B cell (primary cell): ENCODE data around the gene CPXM1. TPM values are rescaled to one million over a fixed set of nuclear protein-coding genes. Genes with fewer than 3 reads are reported as not detected.
A peak's percentile ranks its signal among the peaks of the same experiment; 100 is the strongest.

Experiments used
- ATAC-seq: fragments of 200-7000 bp; cut with Tn5 transposase; one replicate; pipeline ENCODE4 v1.10.0; 2021; ENCODE audit warnings: low read depth, mild to moderate bottlenecking, moderate number of reproducible peaks, moderate library complexity
- CTCF ChIA-PET: fragments of 350-600 bp; sonication (Branson Sonifier 250); formaldehyde crosslinking; loops from one replicate; lab custom pipeline; 2021; ENCODE audit warnings: antibody characterized with exemption, inconsistent platforms; lab: Charles Lee
- POLR2A ChIA-PET: fragments of 350-600 bp; sonication (Branson Sonifier 250); formaldehyde crosslinking; loops from one replicate; lab custom pipeline; 2021; ENCODE audit warnings: antibody characterized with exemption; lab: Charles Lee
- DNase-seq: peaks from one replicate; pipeline ENCODE4 v3.0.0; 2013
- H2AFZ ChIP-seq: 2 replicates; pipeline ENCODE4 v1.6.1; 2012; ENCODE audit warnings: mild to moderate bottlenecking, low read depth, low read length; ENCODE audit not compliant: insufficient read depth, poor library complexity, severe bottlenecking
- H3K27ac ChIP-seq, 2 donors: 1 replicate in 1 of 2; 2 replicates in 1 of 2; pipeline ENCODE4 v1.5.1; 2012 to 2013; ENCODE audit warnings: low read length in 2 of 2, mild to moderate bottlenecking in 2 of 2, moderate library complexity in 1 of 2
- H3K27me3 ChIP-seq, 4 experiments: fragments of 200-600 bp in 1 of 4; sonication (generic) in 1 of 4; replicated peaks in 1 of 4; 1 replicate in 2 of 4; 2 replicates in 2 of 4; pipeline versions ENCODE4 v1.6.1 to v1.7.0; 2013 to 2016; ENCODE audit warnings: low read length in 3 of 4, mild to moderate bottlenecking in 2 of 4, mixed read lengths in 1 of 4, moderate library complexity in 1 of 4; ENCODE audit not compliant: insufficient read depth in 4 of 4, control insufficient read depth in 3 of 4; ENCODE audit errors: control extremely low read depth in 1 of 4
- H3K36me3 ChIP-seq, 2 experiments: replicated peaks in 1 of 2; 1 replicate in 1 of 2; 2 replicates in 1 of 2; pipeline versions ENCODE4 v1.6.1 to v1.7.1; 2013; ENCODE audit warnings: low read length in 1 of 2; ENCODE audit not compliant: insufficient read depth in 2 of 2, control insufficient read depth in 1 of 2; ENCODE audit errors: control extremely low read depth in 1 of 2, extremely low read depth in 1 of 2
- H3K4me1 ChIP-seq, 2 donors: fragments of 200-600 bp in 1 of 2; sonication (generic) in 1 of 2; 1 replicate in 1 of 2; 2 replicates in 1 of 2; pipeline versions ENCODE4 v1.5.1 to v1.6.1; 2013 to 2017; ENCODE audit warnings: low read length in 2 of 2; ENCODE audit not compliant: control insufficient read depth in 2 of 2, insufficient read depth in 2 of 2
- H3K4me2 ChIP-seq: replicated peaks from 2 replicates; pipeline ENCODE3; 2012; ENCODE audit warnings: mild to moderate bottlenecking, low read depth, low read length; ENCODE audit not compliant: poor library complexity, severe bottlenecking
- H3K4me3 ChIP-seq, 5 experiments: fragments of 200-600 bp in 1 of 5; sonication (generic) in 1 of 5; 1 replicate in 3 of 5; 2 replicates in 2 of 5; pipeline versions ENCODE4 v1.5.1 to v1.7.0; 2011 to 2016; ENCODE audit warnings: low read length in 4 of 5, mild to moderate bottlenecking in 4 of 5, low read depth in 2 of 5, control low read depth in 1 of 5, moderate library complexity in 1 of 5; ENCODE audit not compliant: insufficient read depth in 1 of 5; ENCODE audit errors: control extremely low read depth in 1 of 5, extremely low read depth in 1 of 5
- H3K79me2 ChIP-seq: fragments of 200-600 bp; sonication (generic); one replicate; pipeline ENCODE4 v1.6.0; 2016; ENCODE audit warnings: low read length; ENCODE audit not compliant: control insufficient read depth, insufficient read depth
- H3K9ac ChIP-seq: fragments of 200-600 bp; sonication (generic); 2 replicates; pipeline ENCODE4 v1.6.1; 2017; ENCODE audit warnings: mild to moderate bottlenecking, low read length, moderate library complexity
- H3K9me3 ChIP-seq, 3 donors: one replicate each; pipeline versions ENCODE4 v1.6.1 to v1.7.1; 2013; ENCODE audit warnings: low read length in 2 of 3; ENCODE audit not compliant: control insufficient read depth in 2 of 3, insufficient read depth in 1 of 3; ENCODE audit errors: control extremely low read depth in 1 of 3
- H4K20me1 ChIP-seq: 2 replicates; pipeline ENCODE4 v1.6.0; 2012; ENCODE audit warnings: mild to moderate bottlenecking, low read length; ENCODE audit not compliant: insufficient read depth, control insufficient read depth, poor library complexity, severe bottlenecking
- H3K27ac Mint-ChIP-seq: one replicate; pipeline ENCODE4 v1.8.0; 2021; ENCODE audit warnings: mixed read lengths
- H3K27me3 Mint-ChIP-seq: one replicate; pipeline ENCODE4 v1.8.0; 2021; ENCODE audit warnings: mixed read lengths
- H3K4me1 Mint-ChIP-seq: one replicate; pipeline ENCODE4 v1.8.0; 2021; ENCODE audit warnings: mixed read lengths
- H3K4me3 Mint-ChIP-seq: one replicate; pipeline ENCODE4 v1.8.0; 2021; ENCODE audit warnings: mixed read lengths
- H3K9me3 Mint-ChIP-seq: one replicate; pipeline ENCODE4 v1.8.0; 2022; ENCODE audit warnings: mixed read lengths; ENCODE audit not compliant: insufficient read depth
- EZH2 ChIP-seq: IDR thresholded peaks from 2 replicates; pipeline ENCODE4 v1.6.1; 2012; ENCODE audit warnings: borderline replicate concordance, low read depth, mild to moderate bottlenecking, moderate library complexity, low read length; ENCODE audit not compliant: insufficient read depth, poor library complexity, severe bottlenecking
- WGBS: methylation state at CpG from one replicate; pipeline ENCODE4 v1.1.5; 2013; ENCODE audit warnings: missing lambda C conversion rate; ENCODE audit not compliant: insufficient coverage; 5-methylcytosine and 5-hydroxymethylcytosine counted together
- intact Hi-C: fragments of 100-400 bp; cut with micrococcal nuclease; formaldehyde crosslinking; loops from one replicate; pipeline ENCODE4 v1.10.0; 2022
- polyA plus RNA-seq: library from polyadenylated mRNA; depleted of rRNA; stranded (reverse); fragments of >200 nt; gene quantifications from 2 replicates; pipeline ENCODE4 v1.2.3, GENCODE V29; 2012
- total RNA-seq, 2 donors: library from RNA; stranded (reverse); fragments of 120-200 nt in 1 of 2; gene quantifications; 1 replicate in 1 of 2; 2 replicates in 1 of 2; pipeline versions ENCODE4 v1.2.3 to v1.2.4, GENCODE V29; 2013 to 2022
- TF ChIP-seq, protein P1 (sequence below): fragments of 200-600 bp; IDR thresholded peaks from one replicate; pipeline ENCODE4 v1.8.0; 2022; ENCODE audit warnings: antibody characterized with exemption, mild to moderate bottlenecking

The CPXM1 gene
- total and polyA plus RNA-seq, 2 donors (not counting 1 experiment from before 2014, with no cell fraction given) = 0.21 to 1.9 TPM

DNA sequence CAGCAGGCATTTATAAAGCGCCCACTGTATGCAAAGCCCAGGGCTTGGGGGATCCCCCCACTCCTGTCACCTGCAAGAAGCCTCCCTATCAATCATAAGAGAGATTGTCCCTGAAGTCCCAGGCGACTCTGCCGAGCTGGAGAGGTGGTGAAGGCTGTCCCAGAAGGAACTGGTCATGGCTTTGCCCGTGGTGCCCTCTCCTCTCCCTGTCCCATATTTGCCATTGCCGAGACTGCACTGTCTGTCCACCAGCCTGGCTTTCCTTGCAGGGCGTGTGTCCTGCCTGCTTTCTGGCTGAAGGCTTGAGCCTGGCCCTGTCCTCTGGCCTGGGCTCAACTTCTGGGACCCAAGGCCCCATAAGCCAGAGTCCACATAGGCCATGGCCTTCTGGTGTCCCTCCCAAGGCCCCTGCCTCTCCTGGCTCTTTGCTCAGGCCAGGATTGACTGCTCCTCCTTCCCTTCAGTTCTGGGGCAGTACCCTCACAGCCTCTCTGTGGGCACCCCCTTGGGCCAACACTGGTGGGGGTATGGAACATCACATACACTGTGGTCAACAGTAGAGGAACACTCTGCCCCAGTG lies 46.9 kb downstream of the CPXM1 start:
- TF ChIP-seq, protein P1, sequence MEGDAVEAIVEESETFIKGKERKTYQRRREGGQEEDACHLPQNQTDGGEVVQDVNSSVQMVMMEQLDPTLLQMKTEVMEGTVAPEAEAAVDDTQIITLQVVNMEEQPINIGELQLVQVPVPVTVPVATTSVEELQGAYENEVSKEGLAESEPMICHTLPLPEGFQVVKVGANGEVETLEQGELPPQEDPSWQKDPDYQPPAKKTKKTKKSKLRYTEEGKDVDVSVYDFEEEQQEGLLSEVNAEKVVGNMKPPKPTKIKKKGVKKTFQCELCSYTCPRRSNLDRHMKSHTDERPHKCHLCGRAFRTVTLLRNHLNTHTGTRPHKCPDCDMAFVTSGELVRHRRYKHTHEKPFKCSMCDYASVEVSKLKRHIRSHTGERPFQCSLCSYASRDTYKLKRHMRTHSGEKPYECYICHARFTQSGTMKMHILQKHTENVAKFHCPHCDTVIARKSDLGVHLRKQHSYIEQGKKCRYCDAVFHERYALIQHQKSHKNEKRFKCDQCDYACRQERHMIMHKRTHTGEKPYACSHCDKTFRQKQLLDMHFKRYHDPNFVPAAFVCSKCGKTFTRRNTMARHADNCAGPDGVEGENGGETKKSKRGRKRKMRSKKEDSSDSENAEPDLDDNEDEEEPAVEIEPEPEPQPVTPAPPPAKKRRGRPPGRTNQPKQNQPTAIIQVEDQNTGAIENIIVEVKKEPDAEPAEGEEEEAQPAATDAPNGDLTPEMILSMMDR = no peak
- no peak for TF ChIP-seq EZH2
- H3K79me2 ChIP-seq = no peaks in the 10 kb centered on the region
- no peaks in the 10 kb centered on the region for H3K36me3 ChIP-seq
- peaks cover 0 to 85% (median 48%) of the 10 kb centered on the region in 4 experiments for H3K27me3 ChIP-seq
- ATAC-seq = no peak
- peaks cover 0 to 27% (median 0%) of the 10 kb centered on the region in 3 donors for H3K9me3 ChIP-seq
- POLR2A ChIA-PET = no interaction called here
- Mint-ChIP-seq H3K27ac (no peak overlapping the region), H3K4me1 (peaks cover 29% of the 10 kb centered on the region), H3K9me3 (no peaks in the 10 kb centered on the region), H3K4me3 (peak overlapping the region; percentile 84), H3K27me3 (peaks cover 63% of the 10 kb centered on the region)
- no peak overlapping the region for H3K9ac ChIP-seq
- 75% methylated on average over 5 of the region's 6 CpGs for WGBS
- peak overlapping the region; percentile 98 for H3K4me2 ChIP-seq
- H3K27ac ChIP-seq = no peak overlapping the region
- H3K4me3 ChIP-seq = no peak overlapping the region
- H2AFZ ChIP-seq = no peak overlapping the region
- CTCF ChIA-PET = interaction anchor here (1.2 to 2.1 kb wide), 4 partner anchors 10 to 87 kb away, joined by 4 to 7 read pairs (median 5); partner anchors contain the start of genes PCED1A and VPS16
- H4K20me1 ChIP-seq = no peaks in the 10 kb centered on the region
- intact Hi-C loops = loop anchor here (5.0 kb wide), 1 partner anchor 546 kb away; no protein-coding TSS in a partner anchor
- no peak for DNase-seq
- H3K4me1 ChIP-seq = peaks cover 29 to 32% of the 10 kb centered on the region in 2 donors
